ENCODE data around the gene DNPH1. TPM values are rescaled to one million over a fixed set of nuclear protein-coding genes. Genes with fewer than 3 reads are reported as not detected.

Gene DNPH1
- total and polyA plus RNA-seq, 2 donors (not counting 3 experiments of a cell fraction or from before 2014, with no cell fraction given), result 37.7 to 120 TPM

- no peak overlapping the region for H3K27ac ChIP-seq (ENCODE audit: insufficient read depth, low read depth, low read length)
- BruUV-seq (replicated peaks), result no TSS peak
- no peaks in the 10 kb centered on the region for H3K9me3 ChIP-seq (replicated peaks; ENCODE audit: control insufficient read depth, insufficient read depth, low read length)
- peaks cover 3 to 25% of the 10 kb centered on the region in 2 experiments for H3K36me3 ChIP-seq (ENCODE audit: control insufficient read depth in 2 of 2, extremely low read depth in 1 of 2, insufficient read depth in 2 of 2, low read length in 2 of 2)
- peaks cover 17% of the 10 kb centered on the region for H3K4me1 ChIP-seq (ENCODE audit: control insufficient read depth, extremely low read depth, insufficient read depth, low read length)
- ChIA-PET CTCF (no interaction called here), POLR2A (no interaction called here)
- H4K20me1 ChIP-seq (replicated peaks; ENCODE audit: control insufficient read depth, extremely low read depth, insufficient read depth, low read length), result no peaks in the 10 kb centered on the region
- FAIRE-seq (no peak), DNase-seq (ENCODE audit: low read depth, low spot score) (no peak)
- no peak overlapping the region for H3K4me3 ChIP-seq (replicated peaks in 1 of 3; ENCODE audit: insufficient read depth in 1 of 3, low read depth in 1 of 3, low read length in 3 of 3)
- H3K9me1 ChIP-seq (replicated peaks; ENCODE audit: control insufficient read depth, extremely low read depth, insufficient read depth, low read length), result no peaks in the 10 kb centered on the region
- H3K79me2 ChIP-seq (ENCODE audit: control insufficient read depth, insufficient read depth, low read length), result peaks cover 2% of the 10 kb centered on the region
- H3K27me3 ChIP-seq (ENCODE audit: control insufficient read depth in 2 of 2, insufficient read depth in 2 of 2, low read length in 2 of 2), result no peaks in the 10 kb centered on the region
- intact Hi-C loops (cut with micrococcal nuclease) (no loop called here), dilution Hi-C loops (cut with MboI; ENCODE audit: extremely low pct_ligation_motif_present, low sequenced_read_pairs) (no loop called here)
- no peak overlapping the region for H2AFZ ChIP-seq (ENCODE audit: low read depth, low read length)
- H3K9ac ChIP-seq (replicated peaks; ENCODE audit: extremely low read depth, insufficient read depth, low read length), result no peak overlapping the region
- no peak for TF ChIP-seq POLR2AphosphoS5 (IDR thresholded peaks at IDR 0.05; ENCODE audit: insufficient read depth, low read depth, low read length)
- TF ChIP-seq MYC (IDR thresholded peaks at IDR 0.05; ENCODE audit: low read depth, low read length), result no peak
- TF ChIP-seq CTCF (IDR thresholded peaks at IDR 0.05; ENCODE audit: extremely low read depth in 1 of 2, insufficient read depth in 1 of 2, low read depth in 1 of 2, low read length in 2 of 2), result no peak
- TF ChIP-seq EZH2 (IDR thresholded peaks at IDR 0.05; ENCODE audit: borderline replicate concordance, low read depth, low read length, severe bottlenecking), result no peak
- no peak for TF ChIP-seq POLR2A (IDR thresholded peaks at IDR 0.05; ENCODE audit: low read depth, low read length)
- TF ChIP-seq MAX (IDR thresholded peaks at IDR 0.05; ENCODE audit: insufficient read depth, insufficient read length), result no peak
- TF ChIP-seq JUN (IDR thresholded peaks at IDR 0.05; ENCODE audit: borderline replicate concordance, insufficient read depth, insufficient read length, low read depth), result no peak
- no peak for TF ChIP-seq FOS (IDR thresholded peaks at IDR 0.05; ENCODE audit: borderline replicate concordance, insufficient read depth, low read length)
- no peak for TF ChIP-seq GATA2 (IDR thresholded peaks at IDR 0.05; ENCODE audit: insufficient read depth, insufficient read length, low read depth, low read length)
- H3K4me2 ChIP-seq (ENCODE audit: insufficient read depth, low read length), result no peak overlapping the region
Measured at GRCh38 chr6:43185391-43185985, 43.8 kb downstream of the DNPH1 start.
